Activated CD8-positive, alpha-beta T cell treated with anti-CD3 and anti-CD28 coated beads for 36 hours (primary cell): ENCODE data around the gene PFKFB2. TPM values are rescaled to one million over a fixed set of nuclear protein-coding genes. Genes with fewer than 3 reads are reported as not detected.

Experiments
- ATAC-seq: fragments of 200-7000 bp; cut with Tn5 transposase; one replicate; pipeline ENCODE4 v1.10.0; 2021; ENCODE audit warnings: mild to moderate bottlenecking, moderate library complexity
- CTCF ChIA-PET: fragments of 350-600 bp; sonication (Branson Sonifier 250); formaldehyde crosslinking; loops from one replicate; lab custom pipeline; 2021; ENCODE audit warnings: antibody characterized with exemption; lab: Charles Lee
- POLR2A ChIA-PET: fragments of 350-600 bp; sonication (Branson Sonifier 250); formaldehyde crosslinking; loops from one replicate; lab custom pipeline; 2021; ENCODE audit warnings: antibody characterized with exemption; lab: Charles Lee
- DNase-seq: peaks from one replicate; pipeline ENCODE4 v3.0.0-alpha.2; 2020
- H3K27ac Mint-ChIP-seq: one replicate; pipeline ENCODE4 v1.8.0; 2021; ENCODE audit warnings: mild to moderate bottlenecking, mixed read lengths
- H3K27me3 Mint-ChIP-seq: one replicate; pipeline ENCODE4 v1.8.0; 2021; ENCODE audit warnings: mixed read lengths
- H3K36me3 Mint-ChIP-seq: one replicate; pipeline ENCODE4 v1.8.0; 2021; ENCODE audit warnings: low read depth, mixed read lengths
- H3K4me1 Mint-ChIP-seq: one replicate; pipeline ENCODE4 v1.8.0; 2021; ENCODE audit warnings: low read depth, mixed read lengths
- H3K4me3 Mint-ChIP-seq: one replicate; pipeline ENCODE4 v1.8.0; 2021; ENCODE audit warnings: mild to moderate bottlenecking, moderate library complexity, mixed read lengths
- H3K9me3 Mint-ChIP-seq: one replicate; pipeline ENCODE4 v1.8.0; 2021; ENCODE audit warnings: mixed read lengths
- intact Hi-C: fragments of 100-400 bp; cut with micrococcal nuclease; formaldehyde crosslinking; loops from one replicate; pipeline ENCODE4 v1.10.0; 2022
- total RNA-seq, 2 experiments: library from RNA; stranded (reverse); gene quantifications; one replicate each; pipeline ENCODE4 v1.2.3, GENCODE V29; 2021
- TF ChIP-seq, protein P1 (sequence below): fragments of 200-600 bp; IDR thresholded peaks from one replicate; pipeline ENCODE4 v1.8.0; 2022; ENCODE audit warnings: antibody characterized with exemption, mild to moderate bottlenecking

PFKFB2 gene
- total RNA-seq, 2 experiments from 2014 or later, result 3.5 to 4.3 TPM

GRCh38 chr1:207007352-207008033, 45.6 kb upstream of the PFKFB2 start:
- intact Hi-C loops, result no loop called here
- Mint-ChIP-seq H3K9me3 (no peaks in the 10 kb centered on the region), H3K27me3 (peaks cover 8% of the 10 kb centered on the region), H3K4me3 (no peak overlapping the region), H3K4me1 (no peaks in the 10 kb centered on the region), H3K27ac (no peak overlapping the region), H3K36me3 (no peaks in the 10 kb centered on the region)
- DNase-seq (no peak), ATAC-seq (no peak)
- POLR2A ChIA-PET, result no interaction called here
- CTCF ChIA-PET, result interaction anchor here (1.0 to 3.2 kb wide), 2 partner anchors 7 to 25 kb away, joined by 3 to 24 read pairs; no protein-coding TSS in a partner anchor
- TF ChIP-seq, protein P1, sequence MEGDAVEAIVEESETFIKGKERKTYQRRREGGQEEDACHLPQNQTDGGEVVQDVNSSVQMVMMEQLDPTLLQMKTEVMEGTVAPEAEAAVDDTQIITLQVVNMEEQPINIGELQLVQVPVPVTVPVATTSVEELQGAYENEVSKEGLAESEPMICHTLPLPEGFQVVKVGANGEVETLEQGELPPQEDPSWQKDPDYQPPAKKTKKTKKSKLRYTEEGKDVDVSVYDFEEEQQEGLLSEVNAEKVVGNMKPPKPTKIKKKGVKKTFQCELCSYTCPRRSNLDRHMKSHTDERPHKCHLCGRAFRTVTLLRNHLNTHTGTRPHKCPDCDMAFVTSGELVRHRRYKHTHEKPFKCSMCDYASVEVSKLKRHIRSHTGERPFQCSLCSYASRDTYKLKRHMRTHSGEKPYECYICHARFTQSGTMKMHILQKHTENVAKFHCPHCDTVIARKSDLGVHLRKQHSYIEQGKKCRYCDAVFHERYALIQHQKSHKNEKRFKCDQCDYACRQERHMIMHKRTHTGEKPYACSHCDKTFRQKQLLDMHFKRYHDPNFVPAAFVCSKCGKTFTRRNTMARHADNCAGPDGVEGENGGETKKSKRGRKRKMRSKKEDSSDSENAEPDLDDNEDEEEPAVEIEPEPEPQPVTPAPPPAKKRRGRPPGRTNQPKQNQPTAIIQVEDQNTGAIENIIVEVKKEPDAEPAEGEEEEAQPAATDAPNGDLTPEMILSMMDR, result no peak

GRCh38 chr1:207009182-207009850, 43.8 kb upstream of the PFKFB2 start:
- Mint-ChIP-seq H3K4me3 (no peak overlapping the region), H3K27ac (no peak overlapping the region), H3K9me3 (no peaks in the 10 kb centered on the region), H3K4me1 (no peaks in the 10 kb centered on the region), H3K36me3 (no peaks in the 10 kb centered on the region), H3K27me3 (peaks cover 13% of the 10 kb centered on the region)
- TF ChIP-seq, protein P1, result no peak
- POLR2A ChIA-PET, result no interaction called here
- CTCF ChIA-PET, result no interaction called here
- intact Hi-C loops, result no loop called here
- no peak for ATAC-seq
- DNase-seq, result no peak

DNA sequence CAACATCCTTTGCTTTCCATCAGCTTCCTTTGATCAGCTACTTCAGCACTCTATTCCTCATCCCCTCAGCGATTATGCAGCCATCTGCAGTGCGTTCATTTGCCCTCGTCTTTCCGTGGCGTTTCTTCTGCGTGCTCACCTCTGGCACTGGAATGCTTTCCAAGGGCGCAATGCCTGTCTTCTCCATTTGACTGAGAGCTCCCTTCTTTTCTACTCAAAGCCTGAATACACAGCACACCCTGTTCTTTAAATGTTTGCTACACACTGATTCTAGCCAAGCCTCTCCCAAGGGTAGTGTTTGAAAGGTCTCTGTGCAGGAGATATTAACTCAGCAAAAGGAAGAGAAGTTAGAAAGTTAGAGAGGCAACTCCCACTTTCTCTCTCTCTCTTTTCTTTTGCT, 43.1 kb upstream of the PFKFB2 start:
- ChIA-PET CTCF (no interaction called here), POLR2A (no interaction called here)
- ATAC-seq (no peak), DNase-seq (no peak)
- H3K27ac Mint-ChIP-seq, result no peak overlapping the region
- intact Hi-C loops, result no loop called here
- H3K4me1 Mint-ChIP-seq, result no peaks in the 10 kb centered on the region
- H3K27me3 Mint-ChIP-seq, result peaks cover 13% of the 10 kb centered on the region
- H3K9me3 Mint-ChIP-seq, result no peaks in the 10 kb centered on the region
- H3K36me3 Mint-ChIP-seq, result no peaks in the 10 kb centered on the region
- TF ChIP-seq, protein P1, result no peak
- no peak overlapping the region for H3K4me3 Mint-ChIP-seq

GRCh38 chr1:207010726-207011125, 42.3 kb upstream of the PFKFB2 start:
- ATAC-seq, result no peak
- H3K9me3 Mint-ChIP-seq, result no peaks in the 10 kb centered on the region
- intact Hi-C loops, result no loop called here
- POLR2A ChIA-PET, result no interaction called here
- no peak overlapping the region for H3K27ac Mint-ChIP-seq
- H3K4me3 Mint-ChIP-seq, result no peak overlapping the region
- CTCF ChIA-PET, result interaction anchor here (0.9 to 1.1 kb wide), 2 partner anchors 19 to 489 kb away, joined by 3 read pairs; no protein-coding TSS in a partner anchor
- H3K4me1 Mint-ChIP-seq, result no peaks in the 10 kb centered on the region
- no peak for DNase-seq
- H3K36me3 Mint-ChIP-seq, result no peaks in the 10 kb centered on the region
- peaks cover 11% of the 10 kb centered on the region for H3K27me3 Mint-ChIP-seq
- TF ChIP-seq, protein P1, result no peak
